GM21423 (cell line): ENCODE results near the gene PASD1.
"Not testable (repeated sequence)": the region's sequence is repeated elsewhere in the genome, so short reads cannot be mapped to it uniquely, and the experiment has no call there.

Experiments used
- ATAC-seq: cut with Tn5 transposase; IDR thresholded peaks from one replicate; pipeline ENCODE4 v1.9.1; 2021; ENCODE audit warnings: mild to moderate bottlenecking, moderate library complexity; ENCODE audit not compliant: unreplicated experiment

The PASD1 gene

GRCh38 chrX:151563449-151563848 is at the start of gene PASD1:
Gene PASD1, plus strand, starts transcription at chrX:151563675. Its CDS starts 37,879 bp downstream, at chrX:151601554.
- ATAC-seq = no peak

- ATAC-seq = no peak
Observed at GRCh38 chrX:151515237-151515636, 48.2 kb upstream of the PASD1 start.

- ATAC-seq = no peak
Observed at GRCh38 chrX:151516538-151517187, 46.8 kb upstream of the PASD1 start.

GRCh38 chrX:151517421-151517820 is 46.1 kb upstream of the PASD1 start:
- no peak for ATAC-seq

- ATAC-seq = no peak
Observed at GRCh38 chrX:151523351-151523750, 40.1 kb upstream of the PASD1 start.

GRCh38 chrX:151536571-151536970 is 26.9 kb upstream of the PASD1 start:
- no peak for ATAC-seq

GRCh38 chrX:151537572-151537971 is 25.9 kb upstream of the PASD1 start:
- ATAC-seq = no peak

GRCh38 chrX:151538190-151539122 is 25.0 kb upstream of the PASD1 start:
- ATAC-seq = no peak

GRCh38 chrX:151543706-151544105 is 19.8 kb upstream of the PASD1 start:
- ATAC-seq = no peak

- ATAC-seq = not testable (repeated sequence)
Observed at GRCh38 chrX:151546226-151546625, 17.2 kb upstream of the PASD1 start.

- ATAC-seq = not testable (repeated sequence)
Observed at GRCh38 chrX:151551176-151551575, 12.3 kb upstream of the PASD1 start.

- ATAC-seq = no peak
Observed at GRCh38 chrX:151552743-151553142, 10.7 kb upstream of the PASD1 start.

- not testable (repeated sequence) for ATAC-seq
Observed at GRCh38 chrX:151555301-151555700, 8.2 kb upstream of the PASD1 start.

GRCh38 chrX:151562485-151562884 is 990 bp upstream of the PASD1 start:
- not testable (repeated sequence) for ATAC-seq

GRCh38 chrX:151563003-151563402 is 472 bp upstream of the PASD1 start:
- not testable (repeated sequence) for ATAC-seq

GRCh38 chrX:151564035-151564434 is 560 bp downstream of the PASD1 start:
- ATAC-seq = no peak

GRCh38 chrX:151566872-151567271 is 3.4 kb downstream of the PASD1 start:
- not testable (repeated sequence) for ATAC-seq

GRCh38 chrX:151570561-151570960 is 7.1 kb downstream of the PASD1 start:
- ATAC-seq = no peak

GRCh38 chrX:151593384-151593783 is 29.9 kb downstream of the PASD1 start:
- not testable (repeated sequence) for ATAC-seq

- ATAC-seq = no peak
Observed at GRCh38 chrX:151596282-151596681, 32.8 kb downstream of the PASD1 start.

GRCh38 chrX:151604931-151605330 is 41.5 kb downstream of the PASD1 start:
- no peak for ATAC-seq

GRCh38 chrX:151609222-151609621 is 45.7 kb downstream of the PASD1 start:
- no peak for ATAC-seq
